HG03095 (cell line): ENCODE results near the gene THAP2.
"Not testable (repeated sequence)": the region's sequence is repeated elsewhere in the genome, so short reads cannot be mapped to it uniquely, and the experiment has no call there.

Experiments
- ATAC-seq: cut with Tn5 transposase; IDR thresholded peaks from one replicate; pipeline ENCODE4 v1.9.1; 2021; ENCODE audit warnings: moderate library complexity; ENCODE audit not compliant: unreplicated experiment

THAP2 gene

DNA sequence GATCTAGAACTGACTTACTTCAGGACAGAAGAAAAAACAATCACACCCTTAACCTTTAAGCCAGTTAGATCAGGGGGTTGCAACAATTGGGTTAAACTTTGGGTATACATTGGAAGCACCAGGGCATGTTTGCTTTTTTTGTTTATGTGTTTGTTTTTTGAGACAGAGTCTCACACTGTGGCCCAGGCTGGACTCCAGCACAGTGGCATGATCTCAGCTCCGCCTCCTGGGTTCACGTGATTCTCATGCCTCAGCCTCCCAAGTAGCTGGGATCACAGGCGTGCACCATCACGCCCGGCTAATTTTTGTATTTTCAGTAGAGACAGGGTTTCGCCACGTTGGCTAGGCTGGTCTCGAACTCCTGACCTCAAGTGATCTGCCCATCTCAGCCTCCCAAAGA, 38.1 kb downstream of the THAP2 start:
- not testable (repeated sequence) for ATAC-seq

- no peak for ATAC-seq
Measured at GRCh38 chr12:71702590-71702989, 38.5 kb downstream of the THAP2 start.

GRCh38 chr12:71703206-71703605, 39.1 kb downstream of the THAP2 start:
- ATAC-seq: no peak

DNA sequence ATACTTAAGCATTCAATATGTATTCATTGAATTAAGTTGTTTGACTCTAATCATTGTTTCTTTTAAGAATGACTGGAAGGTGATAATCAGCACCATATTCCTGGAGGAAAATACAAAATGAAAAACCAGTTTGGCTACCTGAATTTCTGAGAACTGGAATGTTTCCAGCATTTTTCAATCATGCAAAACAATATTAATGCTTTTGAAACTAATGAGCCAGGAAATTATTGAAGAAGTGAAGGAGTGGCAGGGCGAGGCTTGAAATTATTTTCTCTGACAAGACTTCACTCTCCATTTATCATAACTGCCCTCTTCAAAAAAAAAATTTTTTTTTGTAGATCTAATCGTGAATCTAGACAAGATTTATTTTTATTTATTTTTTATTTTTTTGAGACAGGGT, 40.8 kb downstream of the THAP2 start:
- no peak for ATAC-seq

DNA sequence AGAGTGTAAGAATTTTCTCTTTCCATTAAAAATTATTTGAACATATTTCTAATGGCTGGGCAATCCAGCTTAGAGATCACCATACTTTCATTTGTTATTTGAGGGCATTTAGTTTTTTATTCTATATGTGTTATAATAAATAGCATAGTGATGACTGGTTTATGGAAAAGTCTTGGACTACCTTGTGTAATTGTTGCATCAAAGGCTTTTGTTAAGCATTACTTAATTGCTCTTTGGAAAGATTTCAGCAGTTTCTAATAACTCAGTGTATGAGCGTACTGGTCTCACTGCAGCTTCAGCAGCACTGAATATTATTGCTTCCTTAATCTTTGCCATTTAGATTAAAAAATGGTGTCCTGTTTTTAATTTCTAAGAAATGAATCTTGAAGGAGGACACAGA, 44.6 kb downstream of the THAP2 start:
- ATAC-seq: no peak

- no peak for ATAC-seq
Measured at GRCh38 chr12:71710276-71711125, 46.4 kb downstream of the THAP2 start.

GRCh38 chr12:71718611-71719010, 54.5 kb downstream of the THAP2 start:
- ATAC-seq: no peak

DNA sequence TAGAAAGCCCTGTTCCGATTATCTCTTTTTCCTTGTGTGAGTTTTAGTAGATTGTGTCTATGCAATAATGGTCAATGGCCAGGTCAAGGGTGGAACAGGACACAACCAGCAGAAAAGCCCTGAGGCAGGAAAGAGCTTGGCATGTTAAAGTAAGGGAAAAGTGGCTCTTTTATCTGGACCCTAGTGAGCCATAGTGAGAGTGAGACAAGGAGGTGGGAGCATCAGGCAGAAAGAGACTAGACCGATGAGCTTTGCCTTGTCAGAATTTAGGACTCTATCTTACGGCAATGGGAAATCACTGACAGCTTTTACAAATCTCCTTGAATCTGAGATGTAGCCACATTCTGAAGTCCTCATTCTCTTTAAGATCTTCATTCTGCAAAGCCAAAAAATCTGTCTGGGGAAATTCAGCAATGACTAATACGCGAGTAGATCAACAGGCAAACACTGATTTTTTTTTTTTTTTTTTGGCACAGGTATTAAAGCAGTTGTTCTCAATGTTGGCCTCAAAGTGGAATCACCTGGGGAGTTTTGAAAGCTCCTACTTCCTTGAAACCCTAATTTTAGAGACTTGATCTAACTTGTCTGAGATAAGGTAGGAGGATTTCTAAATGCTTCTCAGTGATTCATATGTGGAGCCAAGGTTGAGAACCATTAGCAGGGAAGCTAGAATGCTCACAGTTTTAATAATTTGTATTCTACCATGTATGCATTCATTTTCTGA, 55.7 kb downstream of the THAP2 start:
- ATAC-seq: no peak

DNA sequence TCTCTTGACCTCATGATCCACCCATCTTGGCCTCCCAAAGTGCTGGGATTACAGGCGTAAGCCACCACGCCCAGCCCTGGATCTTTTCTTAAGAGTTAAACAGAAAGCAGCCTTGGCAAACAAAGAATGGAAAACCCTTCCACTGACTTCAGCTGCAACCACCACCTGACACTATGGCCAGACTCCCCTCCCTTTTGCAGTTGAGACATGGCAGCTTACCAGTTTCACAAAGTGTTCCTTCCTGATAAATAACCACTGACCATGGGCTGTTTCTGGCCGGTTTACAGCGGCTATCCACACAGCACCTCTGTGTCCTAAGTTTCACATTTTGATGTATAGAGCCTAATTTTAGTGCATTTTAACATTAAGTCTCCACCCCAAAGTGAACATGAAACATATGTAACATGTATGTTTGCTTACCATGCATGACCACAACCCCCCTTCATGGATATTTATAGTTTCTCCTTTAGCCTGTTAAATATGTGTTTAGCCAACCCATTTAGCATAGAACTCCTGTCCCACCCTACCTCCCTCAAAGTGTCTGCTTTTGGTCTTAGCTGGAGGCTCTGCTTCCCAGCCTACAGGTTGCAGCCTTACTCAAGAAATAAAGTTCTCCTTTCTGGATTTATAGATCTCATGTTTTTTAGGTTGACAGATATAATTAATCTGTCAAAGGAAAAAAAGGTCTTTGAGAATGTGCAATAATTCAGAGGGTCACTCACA, 57.8 kb downstream of the THAP2 start:
- ATAC-seq: no peak

DNA sequence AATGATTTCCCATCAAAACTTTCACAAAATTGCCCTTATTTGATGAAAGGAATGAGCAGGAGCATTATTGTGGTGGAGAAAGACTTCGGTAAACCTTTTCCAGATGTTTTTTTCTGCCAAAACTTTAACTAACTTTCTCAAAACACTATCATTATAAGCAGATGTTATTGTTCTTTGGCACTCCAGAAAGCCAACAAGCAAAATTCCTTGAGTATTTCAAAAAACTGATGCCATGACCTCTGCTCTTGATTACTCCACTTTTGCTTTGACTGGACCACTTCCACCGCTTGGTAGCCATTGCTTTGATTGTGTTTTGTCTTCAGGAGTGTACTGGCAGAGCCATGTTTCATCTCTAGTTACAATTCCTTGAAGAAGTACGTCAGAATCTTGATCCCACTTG, 60.9 kb downstream of the THAP2 start:
- no peak for ATAC-seq

- no peak for ATAC-seq
Measured at GRCh38 chr12:71726548-71726947, 62.4 kb downstream of the THAP2 start.

GRCh38 chr12:71727958-71728357, 63.9 kb downstream of the THAP2 start:
- ATAC-seq: no peak
